ENCODE data around the gene JAM2. TPM values are rescaled to one million over a fixed set of nuclear protein-coding genes. Genes with fewer than 3 reads are reported as not detected.

The JAM2 gene
- total RNA-seq, 1 experiment from 2014 or later: 4.8 TPM

GRCh38 chr21:25639551-25640201 lies 618 bp downstream of the JAM2 start:
- Mint-ChIP-seq H3K27me3 (ENCODE audit: low read depth) (peaks cover 35% of the 10 kb centered on the region), H3K4me3 (peak overlapping the region; percentile 71), H3K36me3 (no peaks in the 10 kb centered on the region), H3K9me3 (no peaks in the 10 kb centered on the region), H3K27ac (no peak overlapping the region), H3K4me1 (peaks cover 17% of the 10 kb centered on the region)
- CTCF ChIA-PET: interaction anchor here (0.7 to 1.0 kb wide), 3 partner anchors 17 to 162 kb away, joined by 3 to 5 read pairs (median 3); no protein-coding TSS in a partner anchor
- ATAC-seq: peak; percentile 89
- DNase-seq (ENCODE audit: low spot score): peak; percentile 65
- TF ChIP-seq ZBTB43 (CRISPR knock-in tag; IDR thresholded peaks at IDR 0.05): no peak
- TF ChIP-seq ZNF423 (CRISPR knock-in tag; IDR thresholded peaks at IDR 0.05): peak; percentile 58; the same call in 1 of the 2 replicates
- TF ChIP-seq E2F5 (CRISPR knock-in tag; IDR thresholded peaks at IDR 0.05): 0 out of 2 replicates have a peak, but pooled peaks have one; percentile 22
- TF ChIP-seq ZSCAN18 (CRISPR knock-in tag; IDR thresholded peaks at IDR 0.05): no peak
- TF ChIP-seq KAT7 (CRISPR knock-in tag; IDR thresholded peaks at IDR 0.05; ENCODE audit: borderline replicate concordance): 0 out of 2 replicates have a peak, but pooled peaks have one; percentile 41
- TF ChIP-seq ZNF425 (CRISPR knock-in tag; conservative IDR thresholded peaks at IDR 0.05): no peak
- 0 out of 2 replicates have a peak, but pooled peaks have one; percentile 17 for TF ChIP-seq FOXK1 (CRISPR knock-in tag; IDR thresholded peaks at IDR 0.05)
- no peak for TF ChIP-seq STAT6 (CRISPR knock-in tag; conservative IDR thresholded peaks at IDR 0.05; ENCODE audit: low read depth)
- 0 out of 2 replicates have a peak, but pooled peaks have one; percentile 10 for TF ChIP-seq MYBL2 (CRISPR knock-in tag; IDR thresholded peaks at IDR 0.05)
- TF ChIP-seq HMGA2 (CRISPR knock-in tag; IDR thresholded peaks at IDR 0.05): no peak
- no peak for TF ChIP-seq NR2C2 (CRISPR knock-in tag; IDR thresholded peaks at IDR 0.05)
- peak; percentile 58; the same call in 1 of the 2 replicates for TF ChIP-seq MAX (CRISPR knock-in tag; IDR thresholded peaks at IDR 0.05)
- 0 out of 2 replicates have a peak, but pooled peaks have one; percentile 37 for TF ChIP-seq ETV6 (CRISPR knock-in tag; IDR thresholded peaks at IDR 0.05)
- no peak for TF ChIP-seq ERG (CRISPR knock-in tag; IDR thresholded peaks at IDR 0.05)
- POLR2A ChIA-PET: no interaction called here

Measured in WTC11 (cell line).